GM19463 (cell line): ENCODE measurements around the gene HGD.
"Not testable (repeated sequence)": the region's sequence is repeated elsewhere in the genome, so short reads cannot be mapped to it uniquely, and the experiment has no call there.

Experiments
- ATAC-seq: cut with Tn5 transposase; IDR thresholded peaks from one replicate; pipeline ENCODE4 v1.9.1; 2021; ENCODE audit warnings: mild to moderate bottlenecking, moderate library complexity; ENCODE audit not compliant: unreplicated experiment

The HGD gene

DNA sequence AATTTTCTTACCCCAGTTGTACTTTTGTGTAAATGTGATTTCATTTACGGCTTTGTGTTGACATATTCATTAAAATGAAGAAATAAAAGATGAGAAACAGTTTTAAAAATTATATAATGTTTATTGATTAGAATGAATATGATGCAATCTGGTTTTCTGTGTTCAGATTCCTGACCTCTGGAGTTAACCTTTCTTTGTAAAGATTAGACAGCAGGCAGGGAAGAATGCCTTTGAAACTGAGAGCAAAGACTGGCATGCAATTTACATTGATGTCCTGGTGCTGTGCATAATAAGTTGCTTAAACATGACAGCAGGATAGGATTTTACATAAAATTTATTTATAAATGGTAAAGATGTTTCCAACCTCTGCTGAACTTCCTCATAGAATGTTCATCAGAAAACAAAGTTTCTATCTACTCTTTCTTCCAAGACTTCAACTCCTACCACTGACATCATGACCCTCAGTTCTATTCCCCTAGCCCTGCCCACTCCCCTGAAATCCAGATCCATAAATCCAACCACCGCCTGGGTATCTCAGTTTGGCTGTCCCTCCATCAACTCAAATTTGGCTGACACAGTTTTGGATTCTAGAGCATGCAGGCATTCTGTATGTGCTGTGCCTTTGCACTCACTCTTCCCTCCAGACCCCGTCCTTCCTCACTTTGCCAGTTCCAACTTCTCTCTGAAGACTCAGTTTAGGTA lies 1.7 kb downstream of the HGD start:
- ATAC-seq, result no peak

DNA sequence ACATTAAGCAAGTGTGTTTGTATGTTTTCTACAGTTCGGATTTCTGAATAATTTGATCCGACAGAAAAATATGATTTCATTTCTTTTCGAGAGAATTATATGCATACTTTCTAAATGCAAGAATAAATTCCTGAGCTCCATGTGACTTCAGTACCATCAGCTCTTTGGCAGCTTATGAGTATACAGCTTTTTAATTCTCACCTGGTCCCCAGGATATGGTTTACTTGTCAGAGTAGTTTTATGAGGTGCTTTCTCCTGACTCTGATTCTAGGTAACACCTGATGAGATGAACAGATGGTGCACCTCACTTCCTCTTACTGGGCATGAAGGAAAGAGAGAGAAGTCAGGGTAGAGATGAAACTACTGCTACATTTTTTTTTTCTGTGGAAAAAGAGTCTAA lies 3.1 kb downstream of the HGD start:
- ATAC-seq, result peak; percentile 40

DNA sequence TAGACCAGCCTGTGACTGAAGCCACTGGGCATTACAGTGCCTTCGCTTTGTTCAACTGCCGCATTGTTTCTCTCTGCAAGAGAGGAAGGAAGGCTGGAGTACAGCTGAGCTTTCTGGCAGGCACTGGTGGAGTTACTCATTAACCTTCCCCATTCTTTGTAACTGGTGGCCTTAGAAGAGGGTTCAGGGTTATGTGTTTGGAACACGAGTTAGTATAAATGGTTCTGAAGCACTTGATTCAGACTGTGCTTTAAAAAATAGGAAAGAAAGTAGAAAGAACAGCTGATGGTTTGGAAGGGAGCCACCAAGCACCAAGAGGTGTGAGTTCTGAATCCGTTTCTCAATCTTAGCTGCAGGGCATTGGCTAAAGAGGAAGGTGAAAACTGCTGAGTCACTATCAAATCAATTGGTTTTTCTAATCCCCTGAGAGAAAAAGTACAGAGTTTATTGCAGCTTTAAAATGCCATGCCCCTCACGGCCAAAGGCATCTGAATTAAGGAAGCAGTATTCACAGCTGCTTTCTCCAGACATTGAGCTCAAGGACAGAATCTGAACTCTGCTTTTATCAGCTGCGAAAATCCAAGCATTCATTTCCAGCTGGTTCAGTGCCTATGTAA lies 3.6 kb downstream of the HGD start:
- ATAC-seq, result peak; percentile 92

DNA sequence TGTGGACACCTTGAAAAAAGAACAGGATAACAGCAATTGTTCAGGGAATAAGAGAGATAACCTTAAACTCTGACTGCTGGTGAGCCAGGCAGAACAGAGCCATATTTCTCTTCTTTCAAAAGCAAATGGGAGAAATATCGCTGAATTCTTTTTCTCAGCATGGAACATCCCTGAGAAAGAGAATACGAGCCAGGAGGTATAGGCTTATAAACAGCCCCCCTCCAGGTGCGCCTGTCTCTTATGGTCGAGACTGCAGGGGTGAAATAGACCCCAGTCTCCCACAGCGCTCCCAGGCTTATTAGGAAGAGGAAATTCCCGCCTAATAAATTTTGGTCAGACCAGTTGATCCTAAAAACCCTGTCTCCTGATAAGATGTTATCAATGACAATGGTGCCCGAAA lies 4.8 kb downstream of the HGD start:
- ATAC-seq, result not testable (repeated sequence)

DNA sequence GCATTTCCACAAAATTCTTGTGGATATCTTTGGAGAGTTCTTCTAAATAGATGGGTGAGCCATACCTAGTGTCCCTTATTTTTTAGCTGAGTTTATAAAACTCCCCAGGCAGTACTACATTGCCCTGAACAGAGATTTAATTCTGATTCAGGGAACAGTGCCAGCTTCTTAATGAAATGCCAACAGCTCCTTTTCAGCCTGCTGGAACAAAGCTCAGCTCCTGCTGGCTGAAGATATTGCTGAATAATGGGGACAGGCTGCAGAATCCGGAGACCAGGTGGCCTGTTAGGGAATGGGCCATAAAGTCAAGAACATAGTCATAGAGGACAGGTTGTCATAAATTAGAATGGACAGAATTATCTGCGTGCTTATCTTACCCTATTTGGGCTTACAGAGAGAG lies 8.9 kb downstream of the HGD start:
- ATAC-seq, result no peak

DNA sequence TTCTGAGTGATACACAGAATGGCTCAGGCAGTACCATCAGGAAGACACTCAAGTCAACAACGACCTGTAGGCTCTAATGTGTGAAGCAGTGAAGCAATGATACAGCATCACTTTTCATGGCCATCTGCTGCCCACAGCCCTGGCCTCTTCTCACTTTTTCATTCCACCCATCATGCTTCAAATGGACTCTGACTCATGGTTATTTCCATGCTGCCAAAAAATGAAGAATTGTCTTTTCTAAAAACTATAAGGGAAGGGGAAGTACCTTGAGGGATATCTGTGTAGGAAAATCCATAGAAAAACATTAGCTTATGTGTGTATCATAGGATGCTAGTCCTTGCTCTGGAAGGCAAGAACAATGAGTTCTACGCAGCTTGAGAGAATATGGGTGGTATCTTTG lies 11.5 kb downstream of the HGD start:
- no peak for ATAC-seq

DNA sequence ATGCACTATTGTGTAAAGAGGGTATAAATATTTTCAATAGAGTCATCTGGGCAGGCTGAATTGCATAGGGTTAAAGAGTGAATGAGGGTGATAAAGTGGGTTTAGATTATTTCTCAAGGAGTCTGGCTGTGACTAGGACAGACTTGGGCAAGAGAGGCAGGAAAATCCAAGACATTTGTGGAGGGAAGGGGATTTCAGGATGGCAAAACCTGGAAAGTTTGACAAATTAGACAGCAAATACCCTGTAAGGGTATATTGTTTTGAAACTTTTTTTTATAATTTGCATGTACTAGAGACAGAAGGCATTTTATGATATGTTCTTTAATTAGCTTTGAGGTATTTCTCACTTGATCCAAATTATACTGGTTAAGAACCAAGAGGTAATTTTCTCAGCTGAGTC lies 17.1 kb downstream of the HGD start:
- no peak for ATAC-seq

DNA sequence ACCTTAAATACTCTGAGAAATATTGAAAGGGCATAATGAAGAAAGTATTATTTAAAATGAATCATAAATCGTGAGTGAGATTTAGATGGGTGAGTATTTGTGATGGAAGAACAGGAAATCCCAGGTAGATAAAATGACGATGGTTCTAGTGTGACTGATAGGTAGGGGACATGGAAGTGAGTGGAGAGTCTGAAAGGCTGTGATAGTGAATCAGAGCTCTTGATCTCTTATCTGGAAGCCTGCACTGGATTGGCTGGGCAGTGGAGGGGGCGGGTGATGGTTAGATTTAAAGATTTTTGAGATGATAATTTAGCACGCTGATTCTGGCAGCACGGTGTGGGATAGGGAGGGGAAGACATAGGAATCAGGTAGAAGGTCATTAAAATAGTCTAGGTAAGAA lies 20.1 kb downstream of the HGD start:
- no peak for ATAC-seq

DNA sequence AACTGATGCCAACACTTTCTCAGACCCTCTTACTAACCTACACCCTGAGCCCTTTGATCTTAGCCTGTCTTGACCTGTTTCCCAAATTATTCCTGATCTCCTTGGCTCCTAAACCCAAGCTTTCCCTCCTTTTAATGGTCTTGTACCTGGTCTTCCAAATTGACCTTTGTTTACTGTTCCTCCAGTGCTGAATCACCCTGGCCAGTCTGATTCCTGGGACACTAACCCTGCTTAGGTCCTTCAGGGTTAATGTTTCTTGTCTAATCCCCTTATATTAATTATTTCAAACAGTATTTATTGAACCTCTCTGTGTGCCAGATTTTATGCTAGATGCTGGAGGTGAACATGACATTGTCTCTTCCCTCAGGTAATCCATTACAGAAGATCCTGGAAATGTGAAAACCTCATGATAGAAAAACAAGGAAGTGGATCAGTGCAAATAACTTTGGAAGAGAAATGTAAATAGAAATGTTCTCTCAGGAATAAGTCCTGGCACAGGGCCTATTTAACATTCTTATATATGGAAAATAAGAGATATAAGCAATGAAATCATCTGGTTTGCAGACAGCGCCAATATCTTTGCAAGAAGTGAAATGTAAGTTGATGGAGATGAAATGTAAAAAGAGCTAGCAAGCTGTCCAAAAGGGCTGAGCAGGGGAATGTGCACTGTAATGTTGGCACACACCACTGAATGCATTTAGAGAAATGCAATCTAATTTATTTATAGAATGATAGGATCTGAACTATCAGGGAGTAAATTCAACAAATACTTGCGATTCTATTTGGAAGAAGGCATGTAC lies 20.7 kb downstream of the HGD start:
- ATAC-seq, result no peak

DNA sequence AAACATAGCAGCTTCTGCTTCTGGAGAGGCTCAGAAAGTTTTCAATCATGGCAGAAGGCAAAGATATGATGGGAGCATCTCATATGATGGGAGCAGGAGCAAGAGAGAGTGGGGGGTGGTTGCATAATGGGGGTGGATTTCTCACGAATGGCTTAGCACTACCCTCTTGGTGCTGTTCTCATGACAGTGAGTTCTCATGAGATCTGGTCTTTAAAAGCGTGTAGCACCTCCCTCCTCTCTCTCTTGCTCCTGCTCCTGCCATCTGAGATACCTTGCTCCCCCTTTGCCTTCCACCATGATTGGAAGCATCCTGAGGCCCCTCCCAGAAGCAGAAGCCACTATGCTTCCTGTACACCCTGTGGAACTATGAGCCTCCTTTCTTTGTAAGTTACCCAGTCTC lies 22.2 kb downstream of the HGD start:
- ATAC-seq, result no peak

DNA sequence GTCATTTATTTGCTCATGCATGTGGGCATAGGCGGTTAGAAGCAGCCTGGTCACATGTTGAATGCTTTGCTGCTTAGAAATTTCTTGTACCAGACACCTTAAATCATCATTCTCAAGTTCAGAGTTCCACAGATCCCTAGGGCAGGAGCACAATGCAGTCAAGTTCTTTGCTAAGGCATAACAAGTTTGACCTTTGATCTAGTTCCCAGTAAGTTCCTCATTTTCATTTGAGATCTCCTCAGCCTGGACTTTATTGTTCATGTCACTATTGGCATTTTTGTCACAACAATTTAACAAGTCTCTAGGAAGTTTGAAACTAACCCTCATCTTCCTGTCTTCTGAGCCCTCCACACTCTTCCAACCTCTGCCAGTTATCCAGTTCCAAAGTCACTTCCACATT lies 22.8 kb downstream of the HGD start:
- ATAC-seq, result no peak

DNA sequence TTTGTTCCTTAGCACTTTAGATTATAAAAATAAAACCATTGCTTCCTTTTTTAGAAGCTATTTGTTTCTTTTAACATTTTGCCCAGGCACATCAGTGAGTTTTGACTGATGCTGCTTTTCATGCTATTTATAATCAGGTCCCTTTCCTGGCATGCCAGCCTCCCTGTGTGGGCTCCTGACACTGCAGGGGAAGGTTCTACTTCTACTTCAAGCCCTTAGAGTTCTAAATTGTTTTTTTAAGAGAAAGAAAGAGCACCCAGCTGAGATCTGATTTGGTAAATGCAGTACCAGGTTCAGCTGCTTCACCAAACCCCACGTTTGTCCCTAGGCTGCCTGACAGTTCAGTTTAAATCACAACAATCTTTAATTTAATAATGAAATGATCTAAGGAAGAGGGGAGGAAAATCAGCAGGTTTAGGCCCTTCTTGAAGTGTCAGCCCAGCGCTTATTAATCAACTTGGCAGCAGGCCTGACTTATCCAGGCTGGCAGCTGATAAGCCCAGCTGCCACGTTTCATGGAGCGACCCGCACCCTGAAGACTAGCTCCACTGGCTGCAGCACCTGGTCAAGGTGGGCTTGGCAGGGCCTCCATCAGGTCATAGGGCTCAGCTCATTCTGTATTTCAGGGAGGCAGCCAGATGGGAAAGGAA lies 29.0 kb downstream of the HGD start:
- ATAC-seq, result no peak

DNA sequence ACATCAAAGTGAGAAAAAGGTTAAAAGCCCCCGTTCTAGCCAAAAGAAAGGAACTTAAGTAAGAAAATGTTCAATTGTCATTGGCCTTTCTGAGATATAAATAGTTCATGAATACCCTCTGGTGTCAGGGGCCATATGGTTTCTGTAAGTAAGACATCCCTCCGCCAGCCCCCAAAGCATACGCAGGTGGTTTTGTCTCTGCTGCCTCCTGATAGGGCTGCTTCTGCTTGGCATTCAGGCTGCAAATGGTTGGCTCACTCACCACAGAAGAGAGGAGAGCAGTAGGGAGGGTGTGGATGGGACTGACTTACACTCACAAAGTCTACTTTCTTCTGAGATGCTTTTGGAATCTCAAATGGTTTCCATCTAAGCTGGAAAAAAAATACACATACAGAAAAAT lies 29.8 kb downstream of the HGD start:
- no peak for ATAC-seq

DNA sequence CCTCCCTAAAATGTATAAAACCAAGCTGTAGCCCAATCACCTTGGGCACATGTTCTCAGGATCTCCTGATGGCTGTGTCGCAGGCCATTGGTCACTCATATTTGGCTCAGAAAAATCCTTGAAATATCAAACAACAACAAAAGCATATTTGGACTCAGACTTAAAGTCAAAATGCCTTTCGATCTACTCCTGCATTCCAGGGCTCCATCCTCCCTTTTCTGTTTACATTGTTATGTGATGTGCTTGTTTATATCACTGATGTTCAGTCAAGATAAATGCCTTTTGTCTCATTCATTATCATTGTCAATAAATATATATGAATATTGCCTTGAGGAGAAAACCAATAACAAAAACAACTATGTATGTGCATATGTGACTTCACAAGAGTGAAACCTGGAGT lies 31.7 kb downstream of the HGD start:
- no peak for ATAC-seq

DNA sequence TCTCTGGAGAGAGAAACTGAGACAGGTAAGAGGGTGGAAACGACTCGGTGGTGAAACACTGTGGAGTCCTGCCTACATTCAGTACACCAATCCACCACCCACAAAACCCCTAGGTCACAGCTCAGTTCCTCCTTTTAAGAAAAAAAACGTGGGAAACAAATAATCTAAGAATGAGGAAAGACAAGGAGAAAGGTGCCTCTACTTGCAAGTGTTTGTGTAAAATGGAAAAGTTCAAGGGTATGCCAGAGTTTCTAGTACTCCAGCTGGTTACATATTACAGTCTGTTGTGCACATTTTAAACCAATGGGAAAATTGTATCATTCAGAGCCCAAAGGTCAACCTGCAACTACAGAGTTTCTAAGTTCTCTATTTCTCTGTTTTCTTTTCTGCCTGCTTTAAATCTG lies 32.2 kb downstream of the HGD start:
- no peak for ATAC-seq

DNA sequence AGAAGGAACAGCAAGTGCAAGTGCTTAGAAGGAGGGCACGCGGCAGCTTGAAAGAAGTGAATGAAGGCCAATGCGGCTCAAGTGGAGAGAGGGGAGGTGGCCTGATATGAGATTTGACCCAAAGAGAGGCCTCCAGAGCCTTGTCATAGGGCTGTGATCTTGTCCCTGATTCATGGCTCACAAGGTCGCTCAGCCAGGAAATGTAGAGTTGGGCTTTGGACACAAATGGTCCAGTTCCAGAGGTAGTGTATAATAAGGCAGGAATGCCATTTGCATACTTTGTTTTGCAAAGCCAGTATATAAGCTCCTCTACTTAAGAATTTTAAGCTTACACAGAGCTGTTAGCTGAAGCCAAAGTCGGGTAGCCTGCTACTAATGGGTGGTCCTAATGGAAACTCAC lies 33.7 kb downstream of the HGD start:
- ATAC-seq, result no peak

DNA sequence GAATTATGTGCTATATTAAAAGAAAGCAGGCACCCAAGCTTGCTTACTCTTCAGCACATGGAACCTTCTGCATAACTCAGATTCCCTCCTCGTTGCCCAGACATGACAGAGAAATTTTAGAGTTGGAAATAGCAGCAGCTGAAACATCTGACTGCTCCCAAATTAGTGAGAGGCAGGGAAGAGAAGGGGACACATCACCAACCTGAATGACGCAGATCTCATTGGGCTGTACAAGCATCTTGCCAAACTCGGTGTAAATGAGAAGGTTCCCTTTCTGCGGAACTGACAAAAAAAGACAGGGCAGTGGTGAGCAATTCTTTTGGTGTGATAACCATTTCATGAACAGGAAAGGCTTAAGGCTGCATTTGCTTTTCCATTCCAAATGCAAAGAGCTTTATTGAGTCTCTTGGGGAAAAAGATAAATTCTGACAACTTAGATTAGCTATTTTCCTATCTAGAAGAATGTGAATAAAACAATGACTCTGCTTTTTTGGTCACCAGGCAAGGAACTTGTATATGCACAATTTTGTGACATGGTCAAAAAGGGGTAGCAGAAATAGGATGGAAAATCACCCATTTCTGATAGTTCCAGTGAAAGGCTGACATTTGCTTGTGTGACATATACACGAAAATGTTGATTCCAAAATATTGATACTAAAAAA lies 35.1 kb downstream of the HGD start:
- ATAC-seq, result no peak

DNA sequence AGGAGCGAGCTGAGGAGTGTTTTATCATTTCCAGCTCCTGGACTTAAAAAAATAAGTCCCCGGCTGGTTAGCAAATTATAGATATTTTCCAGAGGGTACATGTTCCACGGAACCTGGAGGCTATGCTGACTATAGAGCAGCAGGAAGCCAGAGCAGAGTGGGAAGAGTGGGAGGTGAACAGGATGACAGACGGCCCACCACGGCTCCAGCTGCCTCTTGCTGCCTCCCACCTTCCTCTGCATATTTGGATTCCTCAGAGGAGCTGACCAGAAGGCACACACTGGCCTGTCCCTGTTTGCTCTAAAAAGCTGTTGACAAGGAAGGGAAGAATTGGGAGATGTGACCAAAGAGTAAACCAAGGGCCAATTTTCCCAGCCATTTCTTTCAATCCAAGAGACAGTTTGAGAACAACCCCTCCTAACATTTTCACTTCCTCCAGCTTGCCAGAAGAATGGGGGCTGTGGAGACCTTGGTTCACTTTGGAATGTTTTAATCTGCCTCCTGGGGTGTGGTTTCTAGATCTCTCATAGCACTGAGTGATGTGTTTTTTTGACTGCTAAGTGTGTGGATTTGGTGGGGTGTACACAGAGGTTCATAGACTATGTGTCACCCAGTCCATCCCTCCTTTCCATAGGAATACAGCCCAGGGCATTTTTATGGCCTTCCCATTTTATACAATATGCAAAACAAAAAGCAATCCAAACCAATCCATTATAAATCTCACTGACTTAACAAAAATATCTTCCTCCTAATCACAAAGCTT lies 36.8 kb downstream of the HGD start:
- ATAC-seq, result no peak

DNA sequence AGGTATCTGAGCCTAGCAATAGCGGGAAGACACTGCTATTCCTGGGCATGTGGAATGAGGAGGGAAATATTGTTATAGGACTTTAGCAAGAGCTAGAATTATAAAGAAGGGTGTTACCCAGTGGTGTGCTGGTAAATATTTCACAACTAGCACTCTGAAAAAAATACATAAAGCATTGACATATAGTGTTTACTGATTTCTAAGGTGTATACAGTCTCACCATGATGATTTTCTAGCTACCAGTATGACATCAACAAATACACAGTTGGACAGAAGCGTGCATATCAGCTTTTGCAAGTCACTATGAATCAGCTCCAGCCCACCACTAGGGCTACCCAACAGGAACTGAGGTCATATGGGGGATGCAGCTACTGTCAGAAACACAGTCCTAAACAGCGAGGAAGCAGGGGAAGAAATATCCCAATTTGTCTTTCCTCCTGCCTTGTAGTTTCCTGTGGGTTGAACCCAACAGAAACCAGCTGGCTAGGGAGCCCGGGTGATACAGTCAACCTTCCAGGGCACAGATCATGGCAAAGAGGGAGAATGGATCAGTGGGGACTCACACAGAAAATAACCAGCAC lies 39.6 kb downstream of the HGD start:
- no peak for ATAC-seq

DNA sequence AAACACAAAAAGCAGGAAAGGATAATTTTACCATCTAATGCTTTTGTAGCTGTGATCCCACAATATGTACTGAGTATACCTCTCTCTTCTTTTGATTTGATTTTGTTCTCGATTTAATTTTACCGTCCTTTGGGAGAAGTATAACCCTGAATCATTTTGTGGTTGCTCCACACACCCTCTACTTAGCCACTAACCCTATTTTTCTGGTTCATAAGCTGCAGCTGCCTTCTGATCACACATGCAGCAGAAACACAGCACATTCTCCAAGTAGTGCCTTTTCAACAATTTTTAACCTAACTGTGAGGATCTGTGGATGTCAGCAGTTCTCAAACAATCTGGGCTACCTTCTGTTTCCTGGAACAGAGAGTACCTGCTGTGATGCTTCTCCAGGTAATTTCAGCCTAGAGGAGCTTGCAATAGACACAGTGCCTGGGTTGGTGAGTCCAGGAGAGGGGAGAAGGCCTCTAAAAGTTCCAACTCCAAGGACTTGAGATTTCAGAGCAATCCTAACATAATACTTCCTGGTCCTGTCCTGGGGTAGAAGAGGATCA lies 40.3 kb downstream of the HGD start:
- ATAC-seq, result no peak
